GM18867 (cell line): ENCODE measurements around the gene USP24.
"Not testable (repeated sequence)": the region's sequence is repeated elsewhere in the genome, so short reads cannot be mapped to it uniquely, and the experiment has no call there.

Experiments used
- ATAC-seq: cut with Tn5 transposase; IDR thresholded peaks from one replicate; pipeline ENCODE4 v1.9.1; 2021; ENCODE audit warnings: mild to moderate bottlenecking, moderate library complexity; ENCODE audit not compliant: unreplicated experiment

USP24 gene

GRCh38 chr1:55043011-55043410, 172.2 kb downstream of the USP24 start:
- ATAC-seq = no peak

- no peak for ATAC-seq
Observed at GRCh38 chr1:55041613-55042012, 173.6 kb downstream of the USP24 start.

GRCh38 chr1:55040933-55041494, 174.2 kb downstream of the USP24 start:
- no peak for ATAC-seq

- no peak for ATAC-seq
Observed at GRCh38 chr1:55040083-55040932, 174.9 kb downstream of the USP24 start.

- no peak for ATAC-seq
Observed at GRCh38 chr1:55039342-55040082, 175.7 kb downstream of the USP24 start, which contains the start of gene PCSK9. TSS of gene PCSK9 (plus strand) at chr1:55039548. CDS start at chr1:55039838, 290 bp downstream.

GRCh38 chr1:55038974-55039341, 176.2 kb downstream of the USP24 start:
- no peak for ATAC-seq

- ATAC-seq = no peak
Observed at GRCh38 chr1:55038552-55038838, 176.7 kb downstream of the USP24 start.

- no peak for ATAC-seq
Observed at GRCh38 chr1:55037733-55038551, 177.2 kb downstream of the USP24 start.

- no peak for ATAC-seq
Observed at GRCh38 chr1:55035904-55036303, 179.3 kb downstream of the USP24 start.

- no peak for ATAC-seq
Observed at GRCh38 chr1:55034476-55035133, 180.6 kb downstream of the USP24 start.

- no peak for ATAC-seq
Observed at GRCh38 chr1:55033265-55033614, 181.9 kb downstream of the USP24 start.

GRCh38 chr1:55031098-55031497, 184.1 kb downstream of the USP24 start:
- not testable (repeated sequence) for ATAC-seq

GRCh38 chr1:55026682-55027081, 188.5 kb downstream of the USP24 start:
- not testable (repeated sequence) for ATAC-seq

GRCh38 chr1:55024163-55024562, 191.0 kb downstream of the USP24 start:
- not testable (repeated sequence) for ATAC-seq

GRCh38 chr1:55021942-55022546, 193.1 kb downstream of the USP24 start:
- peak; percentile 92 for ATAC-seq

- ATAC-seq = no peak
Observed at GRCh38 chr1:55018395-55018794, 196.8 kb downstream of the USP24 start.
